HEK293 (cell line): ENCODE data around the gene ZCWPW1.

Source experiments
- CTCF ChIA-PET: fragments of 350-600 bp; formaldehyde crosslinking; extraction: SDS; loops from one replicate; lab custom pipeline; 2021; ENCODE audit warnings: antibody characterized with exemption; lab: Yijun Ruan, JAX
- POLR2A ChIA-PET: fragments of 300-600 bp; formaldehyde crosslinking; extraction: SDS; loops from one replicate; lab custom pipeline; 2020; ENCODE audit warnings: antibody characterized with exemption, inconsistent platforms; lab: Yijun Ruan, JAX
- H3K27ac ChIP-seq: fragments of 200-500 bp; sonication (Bioruptor generic); 2 replicates; pipeline ENCODE4 v1.5.1; 2014; ENCODE audit warnings: low read depth, low read length, control low read depth, inconsistent platforms; ENCODE audit errors: extremely low read depth
- H3K36me3 ChIP-seq, 2 experiments: fragments of 200-500 bp in 1 of 2; sonication (Bioruptor generic) in 1 of 2; 1 replicate in 1 of 2; 2 replicates in 1 of 2; pipeline ENCODE4 v1.5.1; 2014 to 2017; ENCODE audit warnings: inconsistent platforms in 2 of 2, low read length in 2 of 2; ENCODE audit not compliant: control insufficient read depth in 2 of 2, insufficient read depth in 1 of 2
- H3K4me1 ChIP-seq: fragments of 200-500 bp; sonication (Bioruptor generic); 2 replicates; pipeline ENCODE4 v1.5.1; 2014; ENCODE audit warnings: mild to moderate bottlenecking, low read length, inconsistent platforms; ENCODE audit not compliant: control insufficient read depth, insufficient read depth
- H3K4me3 ChIP-seq: 2 replicates; pipeline ENCODE4 v1.5.1; 2011; ENCODE audit warnings: low read depth, mild to moderate bottlenecking, control low read depth, low read length, moderate library complexity
- H3K9me3 ChIP-seq: fragments of 200-500 bp; sonication (Bioruptor generic); 2 replicates; pipeline ENCODE4 v1.5.1; 2014; ENCODE audit warnings: low read depth, low read length, inconsistent platforms; ENCODE audit not compliant: control insufficient read depth, insufficient read depth
- HIC1 ChIP-seq: fragments of 450-650 bp; formaldehyde crosslinking; IDR thresholded peaks from 2 replicates; pipeline ENCODE4 v1.5.1; 2016; ENCODE audit warnings: missing biosample characterization, missing genetic modification characterization
- REST ChIP-seq: fragments of 450-650 bp; formaldehyde crosslinking; IDR thresholded peaks from 2 replicates; pipeline ENCODE4 v1.5.1; 2016; ENCODE audit warnings: missing biosample characterization, missing genetic modification characterization
- ZBTB26 ChIP-seq: fragments of 450-650 bp; formaldehyde crosslinking; optimal IDR thresholded peaks from 2 replicates; pipeline ENCODE3; 2016; ENCODE audit warnings: missing biosample characterization, mild to moderate bottlenecking, missing genetic modification characterization
- ZEB2 ChIP-seq: fragments of 450-650 bp; formaldehyde crosslinking; IDR thresholded peaks from 2 replicates; pipeline ENCODE4 v1.5.1; 2016; ENCODE audit warnings: missing biosample characterization, missing genetic modification characterization
- ZNF280C ChIP-seq: fragments of 450-650 bp; formaldehyde crosslinking; IDR thresholded peaks from 2 replicates; pipeline ENCODE4 v1.5.1; 2016; ENCODE audit warnings: missing biosample characterization, missing genetic modification characterization
- ZNF335 ChIP-seq: fragments of 450-650 bp; formaldehyde crosslinking; conservative IDR thresholded peaks from 2 replicates; pipeline ENCODE4 v1.5.1; 2016; ENCODE audit warnings: missing biosample characterization, missing genetic modification characterization
- ZNF350 ChIP-seq: fragments of 450-650 bp; formaldehyde crosslinking; IDR thresholded peaks from 2 replicates; pipeline ENCODE4 v1.5.0; 2017; ENCODE audit warnings: missing biosample characterization, mild to moderate bottlenecking, missing genetic modification characterization
- ZNF362 ChIP-seq: fragments of 450-650 bp; formaldehyde crosslinking; IDR thresholded peaks from 2 replicates; pipeline ENCODE4 v1.5.1; 2016; ENCODE audit warnings: missing biosample characterization, missing genetic modification characterization
- ZNF394 ChIP-seq: fragments of 450-650 bp; formaldehyde crosslinking; IDR thresholded peaks from 2 replicates; pipeline ENCODE4 v1.5.1; 2016; ENCODE audit warnings: missing biosample characterization, missing genetic modification characterization, mild to moderate bottlenecking, moderate library complexity, borderline replicate concordance
- ZNF555 ChIP-seq: fragments of 450-650 bp; formaldehyde crosslinking; conservative IDR thresholded peaks from 2 replicates; pipeline ENCODE4 v1.5.1; 2017; ENCODE audit warnings: missing biosample characterization, mild to moderate bottlenecking, missing genetic modification characterization, inconsistent platforms
- ZNF629 ChIP-seq: fragments of 450-650 bp; formaldehyde crosslinking; IDR thresholded peaks from 2 replicates; pipeline ENCODE4 v1.5.1; 2017; ENCODE audit warnings: missing biosample characterization, missing genetic modification characterization
- ZNF785 ChIP-seq: fragments of 450-650 bp; formaldehyde crosslinking; IDR thresholded peaks from 2 replicates; pipeline ENCODE4 v1.5.1; 2016; ENCODE audit warnings: missing biosample characterization, missing genetic modification characterization
- ZNF837 ChIP-seq: fragments of 450-650 bp; formaldehyde crosslinking; IDR thresholded peaks from 2 replicates; pipeline ENCODE4 v1.5.1; 2016; ENCODE audit warnings: missing biosample characterization, missing genetic modification characterization
- ZSCAN18 ChIP-seq: fragments of 450-650 bp; formaldehyde crosslinking; IDR thresholded peaks from 2 replicates; pipeline ENCODE4 v1.5.1; 2016; ENCODE audit warnings: missing biosample characterization, missing genetic modification characterization

Gene ZCWPW1

GRCh38 chr7:100352984-100353684, 75.4 kb downstream of the ZCWPW1 start:
- peaks cover 32 to 91% of the 10 kb centered on the region in 2 experiments for H3K36me3 ChIP-seq
- CTCF ChIA-PET: interaction anchor here (0.9 to 1.3 kb wide), 2 partner anchors 9 to 224 kb away, joined by 3 read pairs; no protein-coding TSS in a partner anchor

More at GRCh38 chr7:100352984-100353684, 75.4 kb downstream of the ZCWPW1 start:
- H3K27ac ChIP-seq: no peak overlapping the region
- TF ChIP-seq ZNF555 (tag by site-specific recombination): no peak
- TF ChIP-seq ZBTB26 (tag by site-specific recombination): no peak
- TF ChIP-seq ZEB2 (tag by site-specific recombination): no peak
- no peak for TF ChIP-seq ZNF394 (tag by site-specific recombination)
- TF ChIP-seq ZNF280C: no peak
- TF ChIP-seq ZNF629: no peak
- no peak for TF ChIP-seq ZSCAN18 (tag by site-specific recombination)
- no peak for TF ChIP-seq ZNF362 (tag by site-specific recombination)
- TF ChIP-seq HIC1 (tag by site-specific recombination): no peak
- no peak for TF ChIP-seq ZNF335 (tag by site-specific recombination)
- no peak for TF ChIP-seq REST (tag by site-specific recombination)
- no peak for TF ChIP-seq ZNF785 (tag by site-specific recombination)
- TF ChIP-seq ZNF837 (tag by site-specific recombination): no peak
- TF ChIP-seq ZNF350: no peak
- no peaks in the 10 kb centered on the region for H3K4me1 ChIP-seq
- no peaks in the 10 kb centered on the region for H3K9me3 ChIP-seq
- POLR2A ChIA-PET: no interaction called here
- H3K4me3 ChIP-seq: no peak overlapping the region
